ENCODE data around the gene ADSL.

Gene ADSL

GRCh38 chr22:40334060-40334459, 12.2 kb upstream of the ADSL start:
- Histone ChIP-seq H3F3A (ENCODE audit: insufficient read depth, low read length) (no peaks in the 10 kb centered on the region), H3K4me2 (ENCODE audit: low read depth, low read length) (no peak overlapping the region)

GRCh38 chr22:40334899-40335298, 11.4 kb upstream of the ADSL start:
- TF ChIP-seq EZH2 (optimal IDR thresholded peaks at IDR 0.05; ENCODE audit: low read depth, low read length) = no peak
- TF ChIP-seq CTCF (IDR thresholded peaks at IDR 0.05; ENCODE audit: low read length) = no peak
- no peak for TF ChIP-seq EZH2phosphoT487 (IDR thresholded peaks at IDR 0.05; ENCODE audit: low read length)
- no peaks in the 10 kb centered on the region for H3K36me3 ChIP-seq (replicated peaks; ENCODE audit: insufficient read depth, low read length)
- H3K27ac ChIP-seq (ENCODE audit: low read length) = no peak overlapping the region
- no peaks in the 10 kb centered on the region for H3K9me3 ChIP-seq (replicated peaks; ENCODE audit: insufficient read depth, low read length)
- no peaks in the 10 kb centered on the region for H3F3A ChIP-seq (ENCODE audit: insufficient read depth, low read length)
- no peak for DNase-seq
- H3K4me1 ChIP-seq (ENCODE audit: low read length) = no peaks in the 10 kb centered on the region
- no peak overlapping the region for H3K4me2 ChIP-seq (ENCODE audit: low read depth, low read length)
- no peaks in the 10 kb centered on the region for H4K20me1 ChIP-seq (ENCODE audit: insufficient read depth, low read length)
- H3K79me2 ChIP-seq (ENCODE audit: low read length) = no peaks in the 10 kb centered on the region
- H2AFZ ChIP-seq (ENCODE audit: low read length) = no peak overlapping the region
- no peak overlapping the region for H3K4me3 ChIP-seq (ENCODE audit: low read length)
- no peaks in the 10 kb centered on the region for H3K9me2 ChIP-seq (replicated peaks; ENCODE audit: insufficient read depth, low read length)
- H3K9ac ChIP-seq (ENCODE audit: low read length) = no peak overlapping the region
- no peaks in the 10 kb centered on the region for H3K27me3 ChIP-seq (replicated peaks; ENCODE audit: insufficient read depth, low read length)

More at GRCh38 chr22:40334060-40334459, 12.2 kb upstream of the ADSL start:
- Histone ChIP-seq H3K9me2 (replicated peaks; ENCODE audit: insufficient read depth, low read length) (no peaks in the 10 kb centered on the region), H3K79me2 (ENCODE audit: low read length) (no peaks in the 10 kb centered on the region), H3K27me3 (replicated peaks; ENCODE audit: insufficient read depth, low read length) (no peaks in the 10 kb centered on the region), H3K9ac (ENCODE audit: low read length) (no peak overlapping the region), H3K4me3 (ENCODE audit: low read length) (no peak overlapping the region), H2AFZ (ENCODE audit: low read length) (no peak overlapping the region), H3K4me1 (ENCODE audit: low read length) (no peaks in the 10 kb centered on the region), H3K36me3 (replicated peaks; ENCODE audit: insufficient read depth, low read length) (no peaks in the 10 kb centered on the region), H3K27ac (ENCODE audit: low read length) (no peak overlapping the region), H3K9me3 (replicated peaks; ENCODE audit: insufficient read depth, low read length) (no peaks in the 10 kb centered on the region), H4K20me1 (ENCODE audit: insufficient read depth, low read length) (no peaks in the 10 kb centered on the region)
- TF ChIP-seq EZH2phosphoT487 (IDR thresholded peaks at IDR 0.05; ENCODE audit: low read length) (no peak), CTCF (IDR thresholded peaks at IDR 0.05; ENCODE audit: low read length) (no peak), EZH2 (optimal IDR thresholded peaks at IDR 0.05; ENCODE audit: low read depth, low read length) (no peak)
- DNase-seq = no peak

GRCh38 chr22:40335358-40335757, 10.9 kb upstream of the ADSL start:
- H3K4me3 ChIP-seq (ENCODE audit: low read length) = no peak overlapping the region
- H2AFZ ChIP-seq (ENCODE audit: low read length) = no peak overlapping the region
- H3K79me2 ChIP-seq (ENCODE audit: low read length) = no peaks in the 10 kb centered on the region
- no peaks in the 10 kb centered on the region for H4K20me1 ChIP-seq (ENCODE audit: insufficient read depth, low read length)
- H3K9me2 ChIP-seq (replicated peaks; ENCODE audit: insufficient read depth, low read length) = no peaks in the 10 kb centered on the region
- no peaks in the 10 kb centered on the region for H3K36me3 ChIP-seq (replicated peaks; ENCODE audit: insufficient read depth, low read length)
- DNase-seq = no peak
- H3K4me1 ChIP-seq (ENCODE audit: low read length) = no peaks in the 10 kb centered on the region
- no peaks in the 10 kb centered on the region for H3F3A ChIP-seq (ENCODE audit: insufficient read depth, low read length)
- no peak overlapping the region for H3K9ac ChIP-seq (ENCODE audit: low read length)
- no peak overlapping the region for H3K27ac ChIP-seq (ENCODE audit: low read length)
- TF ChIP-seq CTCF (IDR thresholded peaks at IDR 0.05; ENCODE audit: low read length) (no peak), EZH2 (optimal IDR thresholded peaks at IDR 0.05; ENCODE audit: low read depth, low read length) (no peak), EZH2phosphoT487 (IDR thresholded peaks at IDR 0.05; ENCODE audit: low read length) (no peak)
- no peaks in the 10 kb centered on the region for H3K9me3 ChIP-seq (replicated peaks; ENCODE audit: insufficient read depth, low read length)
- H3K27me3 ChIP-seq (replicated peaks; ENCODE audit: insufficient read depth, low read length) = no peaks in the 10 kb centered on the region
- no peak overlapping the region for H3K4me2 ChIP-seq (ENCODE audit: low read depth, low read length)
